Stimulated activated CD8-positive, alpha-beta memory T cell treated with anti-CD3 and anti-CD28 coated beads, Interleukin-15, amount 100 ng/mL, for 24 hours (primary cell): Measurements from ENCODE around the gene DPYD.

ENCODE experiments used
- DNase-seq: peaks from one replicate; pipeline ENCODE4 v3.0.0-alpha.2; 2020; ENCODE audit warnings: low read depth

The DPYD gene

GRCh38 chr1:97783751-97784150 lies 137.1 kb downstream of the DPYD start:
- DNase-seq: no peak

GRCh38 chr1:97781762-97782337 lies 139.0 kb downstream of the DPYD start:
- DNase-seq: no peak

- no peak for DNase-seq
These were observed 139.9 kb downstream of the DPYD start for GRCh38 chr1:97780884-97781283.

GRCh38 chr1:97778718-97779117 lies 142.1 kb downstream of the DPYD start:
- DNase-seq: no peak

GRCh38 chr1:97770376-97770775 lies 150.5 kb downstream of the DPYD start:
- no peak for DNase-seq

GRCh38 chr1:97767381-97767780 lies 153.5 kb downstream of the DPYD start:
- no peak for DNase-seq

- DNase-seq: no peak
These were observed 155.8 kb downstream of the DPYD start for GRCh38 chr1:97764991-97765390.

- DNase-seq: no peak
These were observed 159.2 kb downstream of the DPYD start for GRCh38 chr1:97761637-97762036.

- no peak for DNase-seq
These were observed 161.8 kb downstream of the DPYD start for GRCh38 chr1:97759078-97759477.

GRCh38 chr1:97758541-97759057 lies 162.2 kb downstream of the DPYD start:
- no peak for DNase-seq

- no peak for DNase-seq
These were observed 174.9 kb downstream of the DPYD start for GRCh38 chr1:97745912-97746311.

- no peak for DNase-seq
These were observed 175.9 kb downstream of the DPYD start for GRCh38 chr1:97744977-97745376.

- DNase-seq: no peak
These were observed 177.7 kb downstream of the DPYD start for GRCh38 chr1:97743129-97743528.

GRCh38 chr1:97740891-97741290 lies 179.9 kb downstream of the DPYD start:
- DNase-seq: no peak

GRCh38 chr1:97739596-97740103 lies 181.2 kb downstream of the DPYD start:
- DNase-seq: no peak

- no peak for DNase-seq
These were observed 182.6 kb downstream of the DPYD start for GRCh38 chr1:97738270-97738669.

GRCh38 chr1:97730271-97730670 lies 190.6 kb downstream of the DPYD start:
- no peak for DNase-seq

- no peak for DNase-seq
These were observed 192.4 kb downstream of the DPYD start for GRCh38 chr1:97728436-97728835.

- no peak for DNase-seq
These were observed 193.8 kb downstream of the DPYD start for GRCh38 chr1:97727029-97727428.

GRCh38 chr1:97726386-97726785 lies 194.4 kb downstream of the DPYD start:
- DNase-seq: no peak

GRCh38 chr1:97721221-97721620 lies 199.6 kb downstream of the DPYD start:
- DNase-seq: no peak

GRCh38 chr1:97712980-97713379 lies 207.9 kb downstream of the DPYD start:
- no peak for DNase-seq

- no peak for DNase-seq
These were observed 209.0 kb downstream of the DPYD start for GRCh38 chr1:97711858-97712257.

GRCh38 chr1:97693601-97694000 lies 227.2 kb downstream of the DPYD start:
- DNase-seq: no peak
